Nucleus accumbens (tissue), 56 donors: Measurements from ENCODE around the gene TEX14.
A peak's percentile ranks its signal among the peaks of the same experiment; 100 is the strongest.
"Not testable (repeated sequence)": the region's sequence is repeated elsewhere in the genome, so short reads cannot be mapped to it uniquely, and the experiment has no call there.

Experiments used
- DNase-seq, 56 donors: peaks; one replicate each; lab custom pipeline; 2025; lab: John Stamatoyannopoulos, UW

The TEX14 gene

GRCh38 chr17:58615768-58616659 lies 75.8 kb downstream of the TEX14 start:
- no peak for DNase-seq

DNA sequence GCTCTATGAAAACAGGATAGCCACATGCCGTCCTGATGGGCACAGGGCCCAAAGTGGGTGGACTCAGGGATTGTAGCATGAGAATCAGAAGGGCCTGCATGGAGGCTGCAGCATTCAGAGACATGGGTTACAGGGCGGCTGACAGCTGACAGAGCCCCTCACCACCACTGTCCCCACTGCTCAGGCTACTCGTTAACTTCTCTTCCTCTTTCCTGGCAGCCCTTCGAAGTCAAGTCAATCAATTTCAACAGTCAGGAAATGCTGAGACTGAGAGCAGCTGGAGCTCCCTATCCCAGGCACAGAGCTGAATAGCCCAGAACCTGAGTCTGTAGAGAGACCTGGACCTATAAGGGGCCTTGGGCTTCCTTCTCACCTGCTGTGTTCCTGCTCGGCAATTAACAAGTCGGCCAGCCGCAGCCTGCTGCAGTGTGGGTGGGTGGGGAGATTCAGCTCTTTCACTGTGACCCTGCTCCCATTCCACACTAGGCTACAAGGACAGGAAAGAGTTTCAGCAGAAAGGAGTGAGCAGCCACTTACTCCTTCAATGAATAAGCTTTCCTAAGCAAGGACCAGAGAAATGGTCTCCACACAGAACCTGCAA lies 76.9 kb downstream of the TEX14 start:
- no peak for DNase-seq

GRCh38 chr17:58611331-58611730 lies 80.5 kb downstream of the TEX14 start:
- no peak for DNase-seq

DNA sequence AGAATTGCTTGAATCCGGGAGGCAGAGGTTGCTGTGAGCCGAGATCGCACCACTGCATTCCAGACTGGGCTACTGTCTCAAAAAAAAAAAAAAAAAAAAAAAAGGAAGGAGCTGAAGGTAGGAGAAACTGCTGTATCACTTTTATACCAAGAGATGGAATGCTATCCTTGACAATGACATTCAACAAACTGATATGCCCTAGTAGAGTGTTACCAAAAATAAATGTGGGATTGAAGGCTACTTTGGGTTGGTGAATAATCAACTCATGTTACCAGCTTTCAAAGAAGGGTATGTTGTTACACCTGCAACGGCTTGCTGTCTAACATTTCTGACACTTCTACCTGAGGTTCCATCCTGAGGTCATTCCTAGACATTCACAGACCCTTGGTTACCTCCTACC lies 84.9 kb downstream of the TEX14 start:
- DNase-seq = no peak

DNA sequence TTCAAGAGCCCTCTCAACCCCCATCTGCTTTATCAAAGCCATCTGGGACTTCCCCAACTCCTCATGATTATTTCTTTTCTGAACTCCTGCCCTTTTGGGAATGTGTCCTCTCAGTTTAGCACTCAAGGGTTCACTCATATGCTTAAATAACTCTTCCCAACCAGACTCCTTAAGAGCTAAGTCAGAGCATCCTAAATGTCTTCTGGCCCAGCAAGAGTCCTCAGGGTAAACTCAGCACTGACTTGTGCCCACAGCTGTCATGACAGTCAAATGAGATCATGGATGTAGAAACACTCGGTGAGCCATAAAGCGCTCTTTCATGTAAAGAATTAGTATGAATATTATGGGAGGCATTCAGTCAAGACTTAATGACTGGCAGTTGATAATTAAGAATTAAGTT lies 85.9 kb downstream of the TEX14 start:
- no peak for DNase-seq

DNA sequence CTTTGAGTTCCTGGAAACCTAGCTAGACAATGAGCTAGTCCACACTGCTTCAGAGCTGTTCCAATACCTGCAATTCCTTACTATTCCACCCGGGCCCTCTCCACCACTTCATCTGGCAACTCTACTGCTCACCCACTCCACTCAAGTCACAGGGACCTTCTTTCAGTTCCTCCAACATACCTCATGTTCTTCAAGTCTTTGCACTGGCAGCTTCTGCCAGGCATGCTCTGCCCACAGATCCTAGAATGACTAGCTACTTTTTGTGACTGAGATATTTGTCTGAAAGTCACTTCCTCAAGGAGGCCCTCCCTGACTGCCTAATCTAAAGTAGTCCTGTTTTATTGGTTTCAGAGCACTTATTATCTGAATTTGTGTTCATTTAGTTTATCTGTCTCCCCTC lies 86.4 kb downstream of the TEX14 start:
- no peak for DNase-seq

GRCh38 chr17:58601976-58602375 lies 89.9 kb downstream of the TEX14 start:
- no peak for DNase-seq

DNA sequence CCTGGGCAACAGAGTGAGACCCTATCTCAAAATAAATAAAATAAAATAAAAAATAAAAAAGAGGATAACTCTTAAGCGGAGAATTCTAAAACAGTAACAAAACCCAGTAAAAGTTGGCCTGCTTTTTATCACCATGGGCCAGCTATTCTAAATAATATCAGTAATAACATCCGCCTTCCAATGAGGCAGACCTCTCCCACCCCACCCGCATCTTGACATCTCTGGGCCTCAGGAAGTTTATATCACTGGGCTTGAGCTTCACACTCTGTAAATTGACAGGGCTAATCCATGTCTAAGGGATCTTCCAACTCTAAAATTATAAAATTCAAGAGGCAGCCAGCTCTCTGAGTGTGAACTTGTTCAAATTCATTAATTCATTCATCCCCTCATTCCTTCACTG lies 94.5 kb downstream of the TEX14 start:
- no peak for DNase-seq

DNA sequence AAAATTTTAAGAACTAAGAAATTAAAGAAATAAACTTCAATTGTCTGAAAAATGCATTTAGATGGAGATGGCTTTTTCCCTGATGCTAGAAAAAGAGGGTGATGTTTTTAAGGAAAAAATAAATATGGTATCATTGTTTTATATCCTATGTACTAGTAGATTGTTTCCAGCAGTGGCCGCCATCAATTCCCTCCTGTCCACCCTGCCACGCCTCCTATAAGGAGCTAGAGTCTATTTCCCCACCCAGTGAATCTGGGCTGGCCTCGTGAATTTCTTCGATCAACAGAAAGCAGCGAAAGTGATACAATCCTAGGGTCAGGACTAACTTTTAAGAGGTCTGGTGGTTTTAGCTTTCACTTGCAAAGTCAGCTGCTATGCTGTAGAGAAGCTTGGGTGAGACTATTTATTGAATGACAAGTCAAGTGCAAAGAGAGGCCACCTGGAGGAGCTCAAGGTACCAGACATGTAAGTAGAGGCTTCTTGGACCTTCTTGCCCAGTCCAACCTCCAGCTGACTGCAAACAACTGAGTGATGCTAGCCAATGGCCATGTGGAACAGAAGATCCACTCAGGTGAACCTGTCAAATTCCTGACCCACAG lies 96.6 kb downstream of the TEX14 start:
- DNase-seq = no peak

DNA sequence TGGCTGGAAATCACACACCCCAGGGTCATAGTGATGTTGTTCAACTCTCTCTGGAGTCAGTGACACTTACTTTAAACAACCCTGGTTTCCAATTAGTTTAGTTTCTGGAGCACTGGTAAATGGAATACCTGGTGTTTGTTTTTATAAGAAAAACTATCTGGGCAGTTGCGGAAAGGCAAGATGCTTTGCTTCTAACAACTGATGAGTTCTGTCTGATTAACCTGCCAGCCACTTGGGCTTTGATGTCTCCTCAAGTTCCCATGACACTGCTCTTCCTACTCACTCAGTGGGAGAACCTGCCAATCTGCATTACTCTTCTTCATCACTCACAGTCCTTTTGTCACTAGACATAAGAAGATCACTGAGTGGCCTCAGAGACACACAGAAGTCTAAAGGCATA lies 98.7 kb downstream of the TEX14 start:
- no peak for DNase-seq

- no peak for DNase-seq
Measured at GRCh38 chr17:58591455-58591854, 100.4 kb downstream of the TEX14 start.

DNA sequence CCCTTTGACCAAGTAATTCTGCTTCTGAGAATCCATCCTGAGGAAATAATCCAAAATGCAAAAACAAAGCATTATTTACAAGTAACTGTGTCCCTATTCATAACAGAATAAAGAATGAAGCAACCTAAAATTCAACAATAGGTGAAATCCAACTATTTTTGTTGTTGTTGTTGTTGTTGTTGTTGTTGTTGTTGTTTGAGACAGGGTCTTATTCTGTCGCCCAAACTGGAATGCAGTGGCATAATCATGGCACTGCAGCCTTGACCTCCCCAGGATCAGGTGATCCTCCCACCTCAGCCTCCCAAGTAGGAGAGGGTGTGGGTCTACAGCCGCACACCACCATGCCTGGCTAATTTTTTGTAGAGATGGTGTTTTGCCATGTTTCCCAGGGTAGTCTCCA lies 101.5 kb downstream of the TEX14 start:
- no peak for DNase-seq

- peak in 47 of 56 donors; percentile 5 to 68 (median 28) for DNase-seq
Measured at GRCh38 chr17:58587713-58588117, 104.1 kb downstream of the TEX14 start.

DNA sequence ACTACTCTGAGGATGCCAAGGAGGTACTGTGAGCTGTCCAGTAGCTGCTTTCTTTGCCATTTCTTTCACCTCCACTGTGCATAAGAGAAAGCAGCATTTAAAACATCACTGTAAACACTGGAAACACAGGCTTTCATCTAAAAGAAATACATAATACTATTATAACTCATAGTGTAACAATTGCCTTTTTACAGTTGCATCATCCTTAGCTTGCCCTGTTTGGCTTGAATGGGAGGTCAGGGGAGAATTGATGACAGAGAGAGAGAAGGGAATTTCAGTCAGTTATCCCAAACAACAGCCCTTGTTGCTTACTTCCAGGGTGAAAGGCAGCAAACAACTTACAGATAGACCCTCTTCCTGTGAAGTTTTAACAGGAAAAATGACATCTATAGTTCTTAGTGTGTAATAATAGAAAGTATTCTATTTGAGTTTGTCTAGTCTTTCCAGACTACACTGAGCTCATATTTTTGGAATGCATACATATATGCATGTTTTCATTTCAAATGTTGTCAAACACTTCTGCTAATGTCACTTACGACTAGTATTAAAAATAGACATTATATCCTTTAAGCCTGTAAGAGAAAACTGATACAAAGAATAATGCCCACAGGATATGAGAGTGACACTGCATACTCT lies 105.7 kb downstream of the TEX14 start:
- no peak for DNase-seq

DNA sequence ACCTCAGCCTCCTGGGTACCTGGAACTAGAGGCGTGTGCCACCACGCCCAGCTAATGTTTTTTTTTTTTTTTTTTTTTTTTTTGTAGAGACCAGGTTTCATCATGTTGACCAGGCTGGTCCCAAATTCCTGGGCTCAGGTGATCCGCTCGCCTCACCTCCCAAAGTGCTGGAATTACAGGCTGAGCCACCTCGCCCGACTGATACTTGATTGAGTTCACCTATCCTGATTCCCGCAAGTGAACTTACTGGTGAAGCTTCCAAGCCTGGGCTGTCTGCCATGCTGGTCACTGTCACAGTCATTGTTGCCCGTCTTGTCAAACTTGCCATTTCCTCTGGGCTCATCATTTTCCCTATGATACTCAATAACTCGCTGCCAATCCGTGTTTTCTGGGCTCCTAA lies 106.3 kb downstream of the TEX14 start:
- peak in 1 of 56 donors; percentile 15 for DNase-seq

DNA sequence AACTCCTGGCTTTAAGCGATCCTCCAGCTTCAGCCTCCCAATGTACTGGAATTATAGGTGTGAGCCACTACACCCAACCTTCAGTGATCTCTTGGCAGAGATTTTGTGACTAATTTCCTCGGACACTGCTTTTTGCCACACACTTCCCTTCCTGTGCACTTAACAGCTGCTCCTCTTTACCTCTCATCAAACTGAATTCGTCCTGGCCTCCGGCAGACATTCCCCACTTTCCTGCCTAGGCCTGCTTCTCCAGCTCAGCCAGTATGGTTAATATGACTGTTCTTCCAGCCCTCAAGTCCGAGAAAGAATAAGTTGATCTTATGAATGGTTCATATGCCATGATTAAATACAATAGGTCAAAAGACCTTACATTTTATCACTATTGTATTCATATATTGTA lies 108.4 kb downstream of the TEX14 start:
- DNase-seq = no peak

GRCh38 chr17:58582718-58583117 lies 109.1 kb downstream of the TEX14 start:
- DNase-seq = not testable (repeated sequence)

- no peak for DNase-seq
Measured at GRCh38 chr17:58580671-58581070, 111.2 kb downstream of the TEX14 start.

DNA sequence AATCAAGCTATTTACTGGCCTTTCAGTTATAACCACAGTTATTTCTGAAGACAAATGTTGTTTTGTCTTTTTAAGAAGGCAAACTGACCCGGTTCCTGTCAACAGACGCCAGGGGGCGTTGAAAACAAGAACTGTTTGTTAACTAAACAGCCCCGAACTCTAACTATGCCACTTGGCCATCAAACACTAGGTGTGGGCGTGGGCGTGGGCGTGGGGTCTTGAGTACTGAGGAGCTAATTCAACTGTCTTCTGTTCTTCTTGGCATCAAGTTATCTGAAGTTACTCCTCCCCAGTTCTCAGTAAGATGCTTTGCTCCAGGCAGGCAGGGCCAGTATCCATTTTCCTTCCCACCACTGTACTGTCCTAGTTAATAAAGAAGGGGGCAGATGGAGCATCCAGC lies 114.1 kb downstream of the TEX14 start:
- DNase-seq = peak in 53 of 56 donors; percentile 4 to 85 (median 61)

GRCh38 chr17:58576679-58577367 lies 115.0 kb downstream of the TEX14 start:
- DNase-seq = no peak

- no peak for DNase-seq
Measured at GRCh38 chr17:58575511-58575910, 116.3 kb downstream of the TEX14 start.
